ENCODE results near the gene FIP1L1.

GRCh38 chr4:53480909-53481308, 103.5 kb downstream of the FIP1L1 start:
- TF ChIP-seq POLR2A (IDR thresholded peaks at IDR 0.05) (no peak), POLR2AphosphoS5 (IDR thresholded peaks at IDR 0.05; ENCODE audit: insufficient read depth in 1 of 2, low read depth in 1 of 2) (no peak)
- TF ChIP-seq, protein P1, sequence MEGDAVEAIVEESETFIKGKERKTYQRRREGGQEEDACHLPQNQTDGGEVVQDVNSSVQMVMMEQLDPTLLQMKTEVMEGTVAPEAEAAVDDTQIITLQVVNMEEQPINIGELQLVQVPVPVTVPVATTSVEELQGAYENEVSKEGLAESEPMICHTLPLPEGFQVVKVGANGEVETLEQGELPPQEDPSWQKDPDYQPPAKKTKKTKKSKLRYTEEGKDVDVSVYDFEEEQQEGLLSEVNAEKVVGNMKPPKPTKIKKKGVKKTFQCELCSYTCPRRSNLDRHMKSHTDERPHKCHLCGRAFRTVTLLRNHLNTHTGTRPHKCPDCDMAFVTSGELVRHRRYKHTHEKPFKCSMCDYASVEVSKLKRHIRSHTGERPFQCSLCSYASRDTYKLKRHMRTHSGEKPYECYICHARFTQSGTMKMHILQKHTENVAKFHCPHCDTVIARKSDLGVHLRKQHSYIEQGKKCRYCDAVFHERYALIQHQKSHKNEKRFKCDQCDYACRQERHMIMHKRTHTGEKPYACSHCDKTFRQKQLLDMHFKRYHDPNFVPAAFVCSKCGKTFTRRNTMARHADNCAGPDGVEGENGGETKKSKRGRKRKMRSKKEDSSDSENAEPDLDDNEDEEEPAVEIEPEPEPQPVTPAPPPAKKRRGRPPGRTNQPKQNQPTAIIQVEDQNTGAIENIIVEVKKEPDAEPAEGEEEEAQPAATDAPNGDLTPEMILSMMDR (IDR thresholded peaks at IDR 0.05): no peak

Measured in vagina (tissue), 2 donors.